ENCODE results near the gene NDUFA1.
"Not testable (repeated sequence)": the region's sequence is repeated elsewhere in the genome, so short reads cannot be mapped to it uniquely, and the experiment has no call there.

The NDUFA1 gene

GRCh38 chrX:119916310-119916709, 44.7 kb downstream of the NDUFA1 start:
- DNase-seq: no peak

- no peak for DNase-seq
These were observed 46.2 kb downstream of the NDUFA1 start for GRCh38 chrX:119917877-119918276.

GRCh38 chrX:119919835-119920585, 48.4 kb downstream of the NDUFA1 start:
- no peak for DNase-seq

- DNase-seq: not testable (repeated sequence)
These were observed 50.8 kb downstream of the NDUFA1 start for GRCh38 chrX:119922391-119922790.

All from T1000 (cell line).